Esophagus muscularis mucosa (tissue), 4 donors: ENCODE data around the gene SLCO4A1.

Experiments used
- EP300 ChIP-seq: sonication (generic); formaldehyde crosslinking; IDR thresholded peaks from one replicate; pipeline ENCODE4 v1.6.1; 2017; ENCODE audit warnings: antibody characterized with exemption
- POLR2A ChIP-seq: fragments of 450-650 bp; IDR thresholded peaks from one replicate; pipeline ENCODE4 v1.6.1; 2017; ENCODE audit warnings: antibody characterized with exemption, moderate library complexity, mild to moderate bottlenecking, low read depth
- POLR2AphosphoS5 ChIP-seq, 2 donors: sonication (generic); formaldehyde crosslinking; IDR thresholded peaks; one replicate each; pipeline ENCODE4 v1.6.1; 2017; ENCODE audit warnings: antibody characterized with exemption in 2 of 2
- TF ChIP-seq, protein P1 (sequence below), 3 experiments: fragments of 200-600 bp in 2 of 3; fragments of 450-650 bp in 1 of 3; sonication (generic) in 2 of 3; IDR thresholded peaks; one replicate each; pipeline ENCODE4 v1.5.1; 2017 to 2019; ENCODE audit warnings: antibody characterized with exemption in 3 of 3, mild to moderate bottlenecking in 2 of 3, moderate library complexity in 1 of 3

DNA sequence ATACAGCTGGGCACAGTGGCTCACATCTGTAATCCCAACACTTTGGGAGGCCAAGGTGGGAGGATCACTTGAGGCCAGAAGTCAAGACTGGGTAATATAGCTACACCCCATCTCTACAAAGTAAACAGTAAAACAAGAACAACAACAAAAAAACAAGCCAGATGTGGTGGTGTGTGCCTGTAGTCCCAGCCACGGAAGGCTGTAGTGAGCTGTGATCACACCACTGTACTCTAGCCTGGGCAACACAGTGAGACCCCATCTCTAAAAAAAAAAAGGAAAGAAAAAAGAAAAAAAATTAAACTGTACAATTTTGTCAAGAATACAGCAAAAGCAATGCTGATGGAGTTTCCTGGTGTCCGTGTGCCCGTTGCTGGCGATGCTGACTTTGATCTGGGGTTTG lies 47.2 kb upstream of the SLCO4A1 start:
- TF ChIP-seq, protein P1, sequence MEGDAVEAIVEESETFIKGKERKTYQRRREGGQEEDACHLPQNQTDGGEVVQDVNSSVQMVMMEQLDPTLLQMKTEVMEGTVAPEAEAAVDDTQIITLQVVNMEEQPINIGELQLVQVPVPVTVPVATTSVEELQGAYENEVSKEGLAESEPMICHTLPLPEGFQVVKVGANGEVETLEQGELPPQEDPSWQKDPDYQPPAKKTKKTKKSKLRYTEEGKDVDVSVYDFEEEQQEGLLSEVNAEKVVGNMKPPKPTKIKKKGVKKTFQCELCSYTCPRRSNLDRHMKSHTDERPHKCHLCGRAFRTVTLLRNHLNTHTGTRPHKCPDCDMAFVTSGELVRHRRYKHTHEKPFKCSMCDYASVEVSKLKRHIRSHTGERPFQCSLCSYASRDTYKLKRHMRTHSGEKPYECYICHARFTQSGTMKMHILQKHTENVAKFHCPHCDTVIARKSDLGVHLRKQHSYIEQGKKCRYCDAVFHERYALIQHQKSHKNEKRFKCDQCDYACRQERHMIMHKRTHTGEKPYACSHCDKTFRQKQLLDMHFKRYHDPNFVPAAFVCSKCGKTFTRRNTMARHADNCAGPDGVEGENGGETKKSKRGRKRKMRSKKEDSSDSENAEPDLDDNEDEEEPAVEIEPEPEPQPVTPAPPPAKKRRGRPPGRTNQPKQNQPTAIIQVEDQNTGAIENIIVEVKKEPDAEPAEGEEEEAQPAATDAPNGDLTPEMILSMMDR (IDR thresholded peaks at IDR 0.05) = no peak
- TF ChIP-seq POLR2A (no peak), POLR2AphosphoS5 (IDR thresholded peaks at IDR 0.05) (no peak), EP300 (no peak)
